OCI-LY7 (cell line): ENCODE results near the gene MED6. TPM values are rescaled to one million over a fixed set of nuclear protein-coding genes. Genes with fewer than 3 reads are reported as not detected.

ENCODE experiments used
- BruUV-seq: library from RNA; stranded (reverse); fragments of 400-500 nt; replicated peaks from 2 replicates; lab custom pipeline; 2021; lab: Mats Ljungman, UMichigan
- CTCF ChIA-PET: fragments of 300-600 bp; sonication (Branson Sonifier 250); formaldehyde crosslinking; loops from one replicate; lab custom pipeline; 2022; ENCODE audit warnings: antibody characterized with exemption; ENCODE audit not compliant: unreplicated experiment; lab: Charles Lee
- POLR2A ChIA-PET: fragments of 300-600 bp; sonication (Branson Sonifier 250); formaldehyde crosslinking; loops from one replicate; lab custom pipeline; 2022; ENCODE audit warnings: antibody characterized with exemption; lab: Charles Lee
- DNase-seq: peaks from one replicate; pipeline ENCODE4 v3.0.0-alpha.2; 2015; ENCODE audit warnings: low spot score
- H2AFZ ChIP-seq: fragments of 200-600 bp; sonication (generic), shearing (Covaris generic); 2 replicates; pipeline ENCODE4 v1.6.1; 2014; ENCODE audit warnings: mild to moderate bottlenecking, antibody characterized with exemption, low read length, moderate library complexity
- H3K27ac ChIP-seq: fragments of 200-600 bp; sonication (generic); 2 replicates; pipeline ENCODE4 v1.5.1; 2014; ENCODE audit warnings: mixed run types, low read depth, mild to moderate bottlenecking, moderate library complexity, low read length, inconsistent platforms; ENCODE audit not compliant: poor library complexity, severe bottlenecking
- H3K36me3 ChIP-seq: fragments of 200-600 bp; sonication (generic); 2 replicates; pipeline ENCODE4 v1.6.1; 2014; ENCODE audit warnings: mild to moderate bottlenecking, antibody characterized with exemption, low read length, moderate library complexity, mixed read lengths; ENCODE audit not compliant: insufficient read depth
- H3K4me1 ChIP-seq: fragments of 200-600 bp; sonication (generic); 2 replicates; pipeline ENCODE4 v1.5.1; 2014; ENCODE audit warnings: mild to moderate bottlenecking, low read length; ENCODE audit not compliant: insufficient read depth, poor library complexity, severe bottlenecking
- H3K4me2 ChIP-seq: fragments of 200-600 bp; sonication (generic); 2 replicates; pipeline ENCODE4 v1.6.1; 2014; ENCODE audit warnings: mild to moderate bottlenecking, low read length
- H3K4me3 ChIP-seq: fragments of 200-600 bp; sonication (generic); 2 replicates; pipeline ENCODE4 v1.5.1; 2014; ENCODE audit warnings: mild to moderate bottlenecking, low read depth, low read length; ENCODE audit not compliant: poor library complexity, severe bottlenecking
- H3K79me2 ChIP-seq: fragments of 200-600 bp; sonication (generic); 2 replicates; pipeline ENCODE4 v1.6.1; 2016; ENCODE audit warnings: low read depth, mild to moderate bottlenecking, low read length, moderate library complexity, mixed read lengths; ENCODE audit not compliant: insufficient read depth
- H3K9me2 ChIP-seq: fragments of 200-600 bp; sonication (generic); 2 replicates; pipeline ENCODE4 v1.6.1; 2016; ENCODE audit warnings: mild to moderate bottlenecking, low read length, mixed read lengths; ENCODE audit not compliant: insufficient read depth
- H3K9me3 ChIP-seq: fragments of 200-600 bp; sonication (generic); 2 replicates; pipeline ENCODE4 v1.6.1; 2014; ENCODE audit warnings: mild to moderate bottlenecking, mixed run types, low read length, mixed read lengths
- H4K20me1 ChIP-seq: fragments of 200-600 bp; sonication (generic); 2 replicates; pipeline ENCODE4 v1.6.1; 2014; ENCODE audit warnings: mild to moderate bottlenecking, antibody characterized with exemption, low read length, moderate library complexity, mixed read lengths; ENCODE audit not compliant: insufficient read depth
- EZH2phosphoT487 ChIP-seq: fragments of 200-600 bp; sonication (generic); IDR thresholded peaks from 2 replicates; pipeline ENCODE4 v1.6.1; 2018; ENCODE audit warnings: low read depth, borderline replicate concordance, mild to moderate bottlenecking, mixed run types, antibody characterized with exemption, low read length, moderate library complexity, mixed read lengths
- intact Hi-C: fragments of 100-400 bp; cut with micrococcal nuclease; formaldehyde crosslinking; loops from one replicate; pipeline ENCODE4 v1.10.0; 2022; ENCODE audit not compliant: unreplicated experiment
- total RNA-seq, 2 experiments: library from RNA; depleted of rRNA in 1 of 2; stranded (reverse); fragments of >200 nt in 1 of 2; shearing (Covaris generic) in 1 of 2; gene quantifications; 2 replicates each; pipeline ENCODE4 v1.2.3, GENCODE V29; 2014 to 2022
- TF ChIP-seq, protein P1 (sequence below): fragments of 200-600 bp; sonication (generic); conservative IDR thresholded peaks from 2 replicates; pipeline ENCODE4 v1.5.1; 2014; ENCODE audit warnings: mild to moderate bottlenecking, antibody characterized with exemption, low read length, moderate library complexity, mixed read lengths

MED6 gene
- total RNA-seq, 2 experiments from 2014 or later: 28.8 to 59.2 TPM

DNA sequence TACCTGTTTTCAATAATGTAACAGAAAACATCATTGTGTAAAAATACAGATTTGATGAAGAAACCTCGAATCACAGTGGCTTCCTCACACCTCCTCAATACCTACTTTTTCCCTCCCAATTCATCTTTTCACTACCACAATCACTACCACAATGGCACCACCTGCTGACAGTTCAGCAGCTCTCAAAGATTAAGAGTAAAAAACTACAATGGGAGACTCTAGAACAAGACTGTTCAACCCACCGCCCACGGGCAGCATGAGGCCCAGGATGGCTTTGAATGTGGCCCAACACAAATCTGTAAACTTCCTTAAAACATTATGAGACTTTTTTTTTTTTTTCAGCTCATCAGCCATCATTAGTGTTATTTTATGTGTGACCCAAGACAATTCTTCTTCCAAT, 15.2 kb downstream of the MED6 start:
- CTCF ChIA-PET: no interaction called here
- TF ChIP-seq, protein P1, sequence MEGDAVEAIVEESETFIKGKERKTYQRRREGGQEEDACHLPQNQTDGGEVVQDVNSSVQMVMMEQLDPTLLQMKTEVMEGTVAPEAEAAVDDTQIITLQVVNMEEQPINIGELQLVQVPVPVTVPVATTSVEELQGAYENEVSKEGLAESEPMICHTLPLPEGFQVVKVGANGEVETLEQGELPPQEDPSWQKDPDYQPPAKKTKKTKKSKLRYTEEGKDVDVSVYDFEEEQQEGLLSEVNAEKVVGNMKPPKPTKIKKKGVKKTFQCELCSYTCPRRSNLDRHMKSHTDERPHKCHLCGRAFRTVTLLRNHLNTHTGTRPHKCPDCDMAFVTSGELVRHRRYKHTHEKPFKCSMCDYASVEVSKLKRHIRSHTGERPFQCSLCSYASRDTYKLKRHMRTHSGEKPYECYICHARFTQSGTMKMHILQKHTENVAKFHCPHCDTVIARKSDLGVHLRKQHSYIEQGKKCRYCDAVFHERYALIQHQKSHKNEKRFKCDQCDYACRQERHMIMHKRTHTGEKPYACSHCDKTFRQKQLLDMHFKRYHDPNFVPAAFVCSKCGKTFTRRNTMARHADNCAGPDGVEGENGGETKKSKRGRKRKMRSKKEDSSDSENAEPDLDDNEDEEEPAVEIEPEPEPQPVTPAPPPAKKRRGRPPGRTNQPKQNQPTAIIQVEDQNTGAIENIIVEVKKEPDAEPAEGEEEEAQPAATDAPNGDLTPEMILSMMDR: 0 out of 2 replicates have a peak, but pooled peaks have one; percentile 32
- TF ChIP-seq EZH2phosphoT487: no peak
- H3K79me2 ChIP-seq: no peaks in the 10 kb centered on the region
- H4K20me1 ChIP-seq: no peaks in the 10 kb centered on the region
- H3K4me2 ChIP-seq: no peak overlapping the region
- H3K9me2 ChIP-seq: no peaks in the 10 kb centered on the region
- POLR2A ChIA-PET: interaction anchor here (0.6 kb wide), 1 partner anchor 310 kb away, joined by 3 read pairs; no protein-coding TSS in a partner anchor
- H3K4me1 ChIP-seq: no peaks in the 10 kb centered on the region
- DNase-seq: no peak
- H2AFZ ChIP-seq: no peak overlapping the region
- H3K4me3 ChIP-seq: no peak overlapping the region
- intact Hi-C loops: no loop called here
- BruUV-seq: no TSS peak
- no peak overlapping the region for H3K27ac ChIP-seq
- H3K36me3 ChIP-seq: peaks cover 91% of the 10 kb centered on the region
- H3K9me3 ChIP-seq: no peaks in the 10 kb centered on the region

DNA sequence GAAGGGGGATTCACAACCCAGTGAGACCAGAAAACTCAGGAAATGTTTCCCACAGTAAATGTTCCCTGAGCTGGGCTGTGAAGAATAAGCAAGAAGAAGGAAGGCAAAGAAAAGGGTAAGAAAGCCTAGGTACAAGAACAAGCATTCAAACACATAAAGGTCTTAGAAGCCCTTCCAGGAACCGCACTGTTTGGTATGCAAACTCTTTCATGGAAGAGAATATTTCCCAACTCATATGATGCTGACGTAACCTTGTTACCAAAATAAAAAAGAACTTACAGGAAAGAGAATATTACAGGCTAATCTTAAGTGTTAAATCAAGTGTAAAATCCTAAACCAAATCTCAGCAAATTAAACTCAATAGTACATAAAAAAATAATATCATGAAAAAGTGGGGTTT, 23.6 kb downstream of the MED6 start:
- intact Hi-C loops: no loop called here
- H4K20me1 ChIP-seq: no peaks in the 10 kb centered on the region
- H2AFZ ChIP-seq: no peak overlapping the region
- peaks cover 30% of the 10 kb centered on the region for H3K36me3 ChIP-seq
- no peaks in the 10 kb centered on the region for H3K4me1 ChIP-seq
- no peak for DNase-seq
- H3K27ac ChIP-seq: no peak overlapping the region
- TF ChIP-seq EZH2phosphoT487: no peak
- TF ChIP-seq, protein P1: no peak
- no peak overlapping the region for H3K4me2 ChIP-seq
- no peaks in the 10 kb centered on the region for H3K79me2 ChIP-seq
- H3K9me3 ChIP-seq: no peaks in the 10 kb centered on the region
- no peak overlapping the region for H3K4me3 ChIP-seq
- ChIA-PET POLR2A (no interaction called here), CTCF (no interaction called here)
- BruUV-seq: no TSS peak
- no peaks in the 10 kb centered on the region for H3K9me2 ChIP-seq

DNA sequence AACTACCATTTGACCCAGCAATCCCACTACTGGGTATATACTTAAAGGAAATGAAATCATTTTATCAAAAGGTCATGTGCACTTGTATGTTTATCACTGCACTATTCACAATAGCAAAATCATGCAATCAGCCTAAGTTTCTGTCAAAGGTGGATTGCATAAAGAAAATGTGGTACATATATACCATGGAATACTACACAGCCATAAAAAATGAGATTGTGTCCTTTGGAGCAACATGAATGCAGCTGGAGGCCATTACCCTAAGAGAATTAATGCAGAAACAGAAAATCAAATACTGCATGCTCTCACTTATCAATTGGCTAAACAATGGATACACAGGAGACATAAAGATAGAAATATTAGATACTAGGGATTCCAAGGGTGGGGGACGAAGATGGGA, 27.4 kb downstream of the MED6 start:
- ChIA-PET CTCF (no interaction called here), POLR2A (no interaction called here)
- no TSS peak for BruUV-seq
- Histone ChIP-seq H4K20me1 (no peaks in the 10 kb centered on the region), H3K4me1 (no peaks in the 10 kb centered on the region), H2AFZ (no peak overlapping the region), H3K36me3 (peaks cover 3% of the 10 kb centered on the region; the same call in 1 of the 2 replicates), H3K9me2 (no peaks in the 10 kb centered on the region), H3K79me2 (no peaks in the 10 kb centered on the region), H3K4me2 (no peak overlapping the region), H3K4me3 (no peak overlapping the region), H3K9me3 (no peaks in the 10 kb centered on the region), H3K27ac (no peak overlapping the region)
- intact Hi-C loops: no loop called here
- no peak for DNase-seq
- TF ChIP-seq, protein P1: no peak
- TF ChIP-seq EZH2phosphoT487: no peak
